ENCODE results near the gene SPP1.

GRCh38 chr4:87967193-87967592, 8.3 kb upstream of the SPP1 start:
- TF ChIP-seq, protein P1, sequence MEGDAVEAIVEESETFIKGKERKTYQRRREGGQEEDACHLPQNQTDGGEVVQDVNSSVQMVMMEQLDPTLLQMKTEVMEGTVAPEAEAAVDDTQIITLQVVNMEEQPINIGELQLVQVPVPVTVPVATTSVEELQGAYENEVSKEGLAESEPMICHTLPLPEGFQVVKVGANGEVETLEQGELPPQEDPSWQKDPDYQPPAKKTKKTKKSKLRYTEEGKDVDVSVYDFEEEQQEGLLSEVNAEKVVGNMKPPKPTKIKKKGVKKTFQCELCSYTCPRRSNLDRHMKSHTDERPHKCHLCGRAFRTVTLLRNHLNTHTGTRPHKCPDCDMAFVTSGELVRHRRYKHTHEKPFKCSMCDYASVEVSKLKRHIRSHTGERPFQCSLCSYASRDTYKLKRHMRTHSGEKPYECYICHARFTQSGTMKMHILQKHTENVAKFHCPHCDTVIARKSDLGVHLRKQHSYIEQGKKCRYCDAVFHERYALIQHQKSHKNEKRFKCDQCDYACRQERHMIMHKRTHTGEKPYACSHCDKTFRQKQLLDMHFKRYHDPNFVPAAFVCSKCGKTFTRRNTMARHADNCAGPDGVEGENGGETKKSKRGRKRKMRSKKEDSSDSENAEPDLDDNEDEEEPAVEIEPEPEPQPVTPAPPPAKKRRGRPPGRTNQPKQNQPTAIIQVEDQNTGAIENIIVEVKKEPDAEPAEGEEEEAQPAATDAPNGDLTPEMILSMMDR (IDR thresholded peaks at IDR 0.05 in 4 of 5, conservative IDR thresholded peaks at IDR 0.05 in 1 of 5) = no peak
- no peak for TF ChIP-seq POLR2A (IDR thresholded peaks at IDR 0.05)

All from gastrocnemius medialis (tissue), 4 donors.